Fibroblast of lung (primary cell): ENCODE results near the gene CCDC85C.

Experiments used
- EZH2 ChIP-seq: IDR thresholded peaks from 2 replicates; pipeline ENCODE4 v1.5.1; 2012; ENCODE audit warnings: low read length, control low read depth, mild to moderate bottlenecking; ENCODE audit errors: missing control alignments
- TF ChIP-seq, protein P1 (sequence below), 2 donors: IDR thresholded peaks in 1 of 2; conservative IDR thresholded peaks in 1 of 2; 1 replicate in 1 of 2; 2 replicates in 1 of 2; pipeline ENCODE4 v1.5.1; 2011 to 2012; ENCODE audit warnings: low read length in 2 of 2, control low read depth in 1 of 2, inconsistent platforms in 1 of 2, low read depth in 1 of 2, mild to moderate bottlenecking in 1 of 2

DNA sequence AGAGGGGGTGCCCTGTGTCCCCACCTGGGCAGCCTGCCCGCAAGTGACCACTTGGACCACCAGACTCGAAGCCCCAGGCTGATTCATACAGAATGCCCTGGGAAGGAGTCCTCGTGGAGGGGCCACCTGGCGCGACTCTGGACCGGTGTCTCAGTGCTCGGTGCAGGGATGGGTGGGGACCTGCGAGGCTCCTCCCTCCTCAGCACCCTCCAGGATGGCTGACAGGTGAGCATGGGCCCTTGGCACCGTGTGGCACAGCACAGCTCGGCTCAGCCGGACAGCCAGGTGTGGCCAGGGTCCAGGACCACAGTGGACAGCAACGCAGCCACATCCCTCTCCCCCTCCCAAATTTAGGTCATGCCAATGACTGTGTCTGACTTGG, 78.3 kb downstream of the CCDC85C start:
- TF ChIP-seq, protein P1, sequence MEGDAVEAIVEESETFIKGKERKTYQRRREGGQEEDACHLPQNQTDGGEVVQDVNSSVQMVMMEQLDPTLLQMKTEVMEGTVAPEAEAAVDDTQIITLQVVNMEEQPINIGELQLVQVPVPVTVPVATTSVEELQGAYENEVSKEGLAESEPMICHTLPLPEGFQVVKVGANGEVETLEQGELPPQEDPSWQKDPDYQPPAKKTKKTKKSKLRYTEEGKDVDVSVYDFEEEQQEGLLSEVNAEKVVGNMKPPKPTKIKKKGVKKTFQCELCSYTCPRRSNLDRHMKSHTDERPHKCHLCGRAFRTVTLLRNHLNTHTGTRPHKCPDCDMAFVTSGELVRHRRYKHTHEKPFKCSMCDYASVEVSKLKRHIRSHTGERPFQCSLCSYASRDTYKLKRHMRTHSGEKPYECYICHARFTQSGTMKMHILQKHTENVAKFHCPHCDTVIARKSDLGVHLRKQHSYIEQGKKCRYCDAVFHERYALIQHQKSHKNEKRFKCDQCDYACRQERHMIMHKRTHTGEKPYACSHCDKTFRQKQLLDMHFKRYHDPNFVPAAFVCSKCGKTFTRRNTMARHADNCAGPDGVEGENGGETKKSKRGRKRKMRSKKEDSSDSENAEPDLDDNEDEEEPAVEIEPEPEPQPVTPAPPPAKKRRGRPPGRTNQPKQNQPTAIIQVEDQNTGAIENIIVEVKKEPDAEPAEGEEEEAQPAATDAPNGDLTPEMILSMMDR (conservative IDR thresholded peaks at IDR 0.05 in 1 of 2, IDR thresholded peaks at IDR 0.05 in 1 of 2; ENCODE audit: low read depth in 1 of 2, low read length in 2 of 2), result no peak
- TF ChIP-seq EZH2, result no peak
